DMS79 treated with DMSO at 0.1 percent for 48 hours (cell line): ENCODE data around the gene ZFYVE9.

ENCODE experiments used
- DNase-seq: peaks from one replicate; lab custom pipeline; 2025; lab: John Stamatoyannopoulos, UW

The ZFYVE9 gene

GRCh38 chr1:52337439-52337838, 195.6 kb downstream of the ZFYVE9 start:
- DNase-seq = peak; percentile 36

- DNase-seq = no peak
Measured at GRCh38 chr1:52341655-52342260, 199.9 kb downstream of the ZFYVE9 start.

- DNase-seq = no peak
Measured at GRCh38 chr1:52343979-52344378, 202.1 kb downstream of the ZFYVE9 start.

- DNase-seq = no peak
Measured at GRCh38 chr1:52345252-52345651, 203.4 kb downstream of the ZFYVE9 start.

GRCh38 chr1:52346653-52347052, 204.8 kb downstream of the ZFYVE9 start:
- no peak for DNase-seq

GRCh38 chr1:52348704-52349300, 206.9 kb downstream of the ZFYVE9 start:
- DNase-seq = no peak

- no peak for DNase-seq
Measured at GRCh38 chr1:52352690-52353089, 210.8 kb downstream of the ZFYVE9 start.

GRCh38 chr1:52355436-52355835, 213.5 kb downstream of the ZFYVE9 start:
- no peak for DNase-seq

- DNase-seq = no peak
Measured at GRCh38 chr1:52355847-52356505, 214.1 kb downstream of the ZFYVE9 start.

GRCh38 chr1:52356818-52357355, 215.0 kb downstream of the ZFYVE9 start:
- DNase-seq = no peak

- DNase-seq = no peak
Measured at GRCh38 chr1:52357397-52357796, 215.5 kb downstream of the ZFYVE9 start.

- no peak for DNase-seq
Measured at GRCh38 chr1:52358851-52359497, 217.1 kb downstream of the ZFYVE9 start.

GRCh38 chr1:52359676-52360594, 218.0 kb downstream of the ZFYVE9 start:
- no peak for DNase-seq

GRCh38 chr1:52360595-52360968, 218.7 kb downstream of the ZFYVE9 start:
- no peak for DNase-seq

GRCh38 chr1:52364235-52364839, 222.4 kb downstream of the ZFYVE9 start:
- no peak for DNase-seq

GRCh38 chr1:52365071-52365745, 223.3 kb downstream of the ZFYVE9 start:
- peak; percentile 63 for DNase-seq

- DNase-seq = peak; percentile 94
Measured at GRCh38 chr1:52365746-52366516, 224.0 kb downstream of the ZFYVE9 start, which contains the start of gene CC2D1B. Gene CC2D1B (minus strand): TSS chr1:52366205. CDS start chr1:52364620, 1,585 bp downstream.

- DNase-seq = no peak
Measured at GRCh38 chr1:52366517-52366827, 224.6 kb downstream of the ZFYVE9 start.

- DNase-seq = no peak
Measured at GRCh38 chr1:52367272-52367671, 225.4 kb downstream of the ZFYVE9 start.
